ENCODE data around the gene TRIM67. TPM values are rescaled to one million over a fixed set of nuclear protein-coding genes. Genes with fewer than 3 reads are reported as not detected.

Gene TRIM67
- polyA plus RNA-seq, 2 of the 4 experiments (the other 2 are of a cell fraction) = 0.23 to 0.35 TPM

- ATAC-seq (no peak), DNase-seq (ENCODE audit: low read depth in 1 of 2, low spot score in 1 of 2) (no peak), FAIRE-seq (no peak)
- WGBS (ENCODE audit: missing lambda C conversion rate) = 62% methylated on average over 8 of the region's 8 CpGs
- Histone ChIP-seq H3K4me3 (no peak overlapping the region), H3K9me3 (peaks cover 16% of the 10 kb centered on the region; the same call in 1 of the 3 replicates), H3K4me2 (no peak overlapping the region), H3K27ac (no peak overlapping the region), H3K4me1 (no peaks in the 10 kb centered on the region)
- ChIA-PET CTCF (interaction anchor here (0.6 kb wide), 1 partner anchor 11 kb away, joined by 3 read pairs; no protein-coding TSS in a partner anchor), POLR2A (no interaction called here)
- TF ChIP-seq FOSB (CRISPR knock-in tag; IDR thresholded peaks at IDR 0.05) = no peak
- TF ChIP-seq EHF (CRISPR knock-in tag; IDR thresholded peaks at IDR 0.05) = no peak
These were observed 43.0 kb upstream of the TRIM67 start for GRCh38 chr1:231118704-231119453.

GRCh38 chr1:231121533-231121932 lies 40.3 kb upstream of the TRIM67 start:
- FAIRE-seq = no peak
- no peak for DNase-seq (ENCODE audit: low read depth in 1 of 2, low spot score in 1 of 2)
- Histone ChIP-seq H3K9me3 (peaks cover 16% of the 10 kb centered on the region; the same call in 1 of the 3 replicates), H3K4me3 (no peak overlapping the region), H3K4me1 (no peaks in the 10 kb centered on the region), H3K4me2 (no peak overlapping the region), H3K27ac (no peak overlapping the region)
- WGBS (ENCODE audit: missing lambda C conversion rate) = 69% methylated on average over 1 of the region's 1 CpG
- no peak for TF ChIP-seq REST (IDR thresholded peaks at IDR 0.05)
- TF ChIP-seq CTCF (IDR thresholded peaks at IDR 0.05) = no peak
- TF ChIP-seq EP300 (IDR thresholded peaks at IDR 0.05) = no peak
- no peak for TF ChIP-seq JUNB (IDR thresholded peaks at IDR 0.05)
- no peak for TF ChIP-seq EHMT2 (IDR thresholded peaks at IDR 0.05; ENCODE audit: low read depth)
- no peak for TF ChIP-seq NPAS2 (CRISPR knock-in tag; IDR thresholded peaks at IDR 0.05; ENCODE audit: borderline replicate concordance)
- TF ChIP-seq MAX (IDR thresholded peaks at IDR 0.05) = no peak
- no peak for TF ChIP-seq E2F6 (IDR thresholded peaks at IDR 0.05; ENCODE audit: borderline replicate concordance, low read depth)
- no peak for TF ChIP-seq USF2 (IDR thresholded peaks at IDR 0.05)
- no peak for TF ChIP-seq ELK1 (IDR thresholded peaks at IDR 0.05; ENCODE audit: low read depth, low read length)
- no peak for TF ChIP-seq ESRRA (IDR thresholded peaks at IDR 0.05; ENCODE audit: borderline replicate concordance, low read length)
- TF ChIP-seq CHD2 (IDR thresholded peaks at IDR 0.05; ENCODE audit: low read length, partially characterized antibody) = no peak
- TF ChIP-seq NR3C1 (IDR thresholded peaks at IDR 0.05) = no peak
- TF ChIP-seq ATOH8 (CRISPR knock-in tag; IDR thresholded peaks at IDR 0.05; ENCODE audit: low read depth) = no peak
- ATAC-seq = peak in 1 of 2 experiments; percentile 44; a peak in 1 of 6 replicates
- CTCF ChIA-PET = no interaction called here
- POLR2A ChIA-PET = no interaction called here

Measured in A549 (cell line).